ENCODE data around the gene FAM83D. TPM values are rescaled to one million over a fixed set of nuclear protein-coding genes. Genes with fewer than 3 reads are reported as not detected.

FAM83D gene, protein sequence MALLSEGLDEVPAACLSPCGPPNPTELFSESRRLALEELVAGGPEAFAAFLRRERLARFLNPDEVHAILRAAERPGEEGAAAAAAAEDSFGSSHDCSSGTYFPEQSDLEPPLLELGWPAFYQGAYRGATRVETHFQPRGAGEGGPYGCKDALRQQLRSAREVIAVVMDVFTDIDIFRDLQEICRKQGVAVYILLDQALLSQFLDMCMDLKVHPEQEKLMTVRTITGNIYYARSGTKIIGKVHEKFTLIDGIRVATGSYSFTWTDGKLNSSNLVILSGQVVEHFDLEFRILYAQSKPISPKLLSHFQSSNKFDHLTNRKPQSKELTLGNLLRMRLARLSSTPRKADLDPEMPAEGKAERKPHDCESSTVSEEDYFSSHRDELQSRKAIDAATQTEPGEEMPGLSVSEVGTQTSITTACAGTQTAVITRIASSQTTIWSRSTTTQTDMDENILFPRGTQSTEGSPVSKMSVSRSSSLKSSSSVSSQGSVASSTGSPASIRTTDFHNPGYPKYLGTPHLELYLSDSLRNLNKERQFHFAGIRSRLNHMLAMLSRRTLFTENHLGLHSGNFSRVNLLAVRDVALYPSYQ
- 9.4 and 10.1 TPM in 2 replicates for total RNA-seq

DNA sequence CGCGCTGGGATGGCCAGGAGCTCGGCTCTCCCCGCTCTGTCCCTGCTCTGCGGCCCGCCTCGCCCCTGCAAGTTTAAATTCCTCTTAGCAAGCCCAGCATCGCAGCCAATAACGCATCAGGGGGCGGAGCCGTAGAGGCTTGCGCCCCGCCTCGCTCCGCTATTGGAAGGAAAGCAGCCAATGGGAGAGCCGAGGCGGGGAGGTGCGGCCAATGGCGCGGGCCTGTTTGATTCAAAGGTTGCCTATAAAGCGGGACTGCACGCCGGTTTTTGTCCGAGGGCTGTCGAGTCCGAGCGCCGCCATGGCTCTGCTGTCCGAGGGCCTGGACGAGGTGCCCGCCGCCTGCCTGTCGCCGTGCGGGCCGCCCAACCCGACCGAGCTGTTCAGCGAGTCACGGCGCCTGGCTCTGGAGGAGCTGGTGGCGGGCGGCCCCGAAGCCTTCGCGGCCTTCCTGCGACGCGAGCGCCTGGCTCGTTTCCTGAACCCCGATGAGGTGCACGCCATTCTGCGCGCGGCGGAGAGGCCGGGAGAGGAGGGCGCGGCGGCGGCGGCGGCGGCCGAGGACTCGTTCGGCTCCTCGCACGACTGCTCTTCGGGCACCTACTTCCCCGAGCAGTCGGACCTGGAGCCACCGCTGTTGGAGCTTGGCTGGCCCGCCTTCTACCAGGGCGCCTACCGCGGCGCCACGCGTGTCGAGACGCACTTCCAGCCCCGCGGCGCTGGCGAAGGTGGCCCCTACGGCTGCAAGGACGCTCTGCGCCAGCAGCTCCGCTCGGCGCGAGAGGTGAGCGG lies at the start of gene FAM83D:
Gene FAM83D, plus strand, starts transcription at position 276 of the 792 bp plus-strand sequence. Its CDS starts 26 bp downstream, at position 302.

GRCh38 chr20:38962044-38962927 lies 36.1 kb downstream of the FAM83D start, which contains the start of gene DHX35:
TSS of gene DHX35 (plus strand) at chr20:38962344. CDS start at chr20:38962368, 24 bp downstream.

Other genes starting within 250 kb of the FAM83D start
- not detected in 2 replicates for gene SLC32A1, start 201.9 kb upstream of the FAM83D start, total RNA-seq
- 6.6 and 8.3 TPM in 2 replicates for gene ACTR5, start 178.0 kb upstream of the FAM83D start, total RNA-seq
- 141 and 183 TPM in 2 replicates for gene PPP1R16B, start 120.7 kb upstream of the FAM83D start, total RNA-seq
- gene DHX35, start 35.9 kb downstream of the FAM83D start, total RNA-seq: 7.4 and 11.6 TPM in 2 replicates

Measured in dermis lymphatic vessel endothelial cell (primary cell).